ENCODE measurements around the gene ACP6.

The ACP6 gene

GRCh38 chr1:147641695-147642592 lies 28.4 kb downstream of the ACP6 start:
- Histone ChIP-seq H3K36me3 (ENCODE audit: control insufficient read depth in 2 of 2, insufficient read depth in 1 of 2, low read length in 2 of 2) (peaks cover 0 to 32% of the 10 kb centered on the region in 2 experiments; a peak in 2 of 3 replicates), H3K4me3 (ENCODE audit: low read depth, low read length) (no peak overlapping the region), H3K27ac (ENCODE audit: extremely low read depth, low read depth, low read length) (no peak overlapping the region), H3K9me3 (ENCODE audit: control insufficient read depth, insufficient read depth, low read depth, low read length) (no peaks in the 10 kb centered on the region), H3K4me1 (ENCODE audit: control insufficient read depth, insufficient read depth, low read length) (no peaks in the 10 kb centered on the region)
- TF ChIP-seq ZNF423 (tag by site-specific recombination; IDR thresholded peaks at IDR 0.05) (no peak), IKZF3 (tag by site-specific recombination; IDR thresholded peaks at IDR 0.05) (no peak), ZNF600 (tag by site-specific recombination; IDR thresholded peaks at IDR 0.05) (no peak), ZNF133 (tag by site-specific recombination; IDR thresholded peaks at IDR 0.05) (no peak), ZNF449 (tag by site-specific recombination; IDR thresholded peaks at IDR 0.05) (no peak), AEBP2 (tag by site-specific recombination; IDR thresholded peaks at IDR 0.05; ENCODE audit: borderline replicate concordance) (no peak), ZNF362 (tag by site-specific recombination; IDR thresholded peaks at IDR 0.05) (no peak), ZNF184 (tag by site-specific recombination; IDR thresholded peaks at IDR 0.05) (no peak), CTCF (tag by site-specific recombination; IDR thresholded peaks at IDR 0.05) (0 out of 2 replicates have a peak, but pooled peaks have one; percentile 52), ZNF274 (IDR thresholded peaks at IDR 0.05; ENCODE audit: low read length) (no peak), ZNF274 (tag by site-specific recombination; IDR thresholded peaks at IDR 0.05; ENCODE audit: borderline replicate concordance) (no peak), ZNF121 (tag by site-specific recombination; IDR thresholded peaks at IDR 0.05) (no peak), ZNF654 (tag by site-specific recombination; IDR thresholded peaks at IDR 0.05; ENCODE audit: low read depth) (peak; percentile 42), HOXC10 (CRISPR knock-in tag; IDR thresholded peaks at IDR 0.05) (no peak), ZNF404 (tag by site-specific recombination; IDR thresholded peaks at IDR 0.05) (no peak), KLF10 (tag by site-specific recombination; IDR thresholded peaks at IDR 0.05) (no peak), PRDM1 (tag by site-specific recombination; IDR thresholded peaks at IDR 0.05) (0 out of 2 replicates have a peak, but pooled peaks have one; percentile 26), ZNF221 (tag by site-specific recombination; IDR thresholded peaks at IDR 0.05; ENCODE audit: borderline replicate concordance) (no peak), ZNF785 (tag by site-specific recombination; IDR thresholded peaks at IDR 0.05) (no peak), ZNF10 (tag by site-specific recombination; IDR thresholded peaks at IDR 0.05) (no peak), ZNF629 (tag by site-specific recombination; IDR thresholded peaks at IDR 0.05) (0 out of 2 replicates have a peak, but pooled peaks have one; percentile 13), ZNF830 (tag by site-specific recombination; IDR thresholded peaks at IDR 0.05; ENCODE audit: low read depth) (no peak), ZXDB (tag by site-specific recombination; IDR thresholded peaks at IDR 0.05) (no peak), ZNF624 (tag by site-specific recombination; IDR thresholded peaks at IDR 0.05) (no peak), ZNF529 (tag by site-specific recombination; IDR thresholded peaks at IDR 0.05; ENCODE audit: insufficient replicate concordance) (no peak), GLI2 (tag by site-specific recombination; IDR thresholded peaks at IDR 0.05; ENCODE audit: borderline replicate concordance, low read depth) (no peak)
- ChIA-PET POLR2A (no interaction called here), CTCF (interaction anchor here (0.5 to 3.4 kb wide), 27 partner anchors 10 to 253 kb away, joined by 3 to 32 read pairs (median 4); no protein-coding TSS in a partner anchor)

All from HEK293 (cell line).